Stimulated activated CD4-positive, alpha-beta T cell treated with anti-CD3 and anti-CD28 coated beads, TNF-alpha, amount 100 ng/mL, for 1 hour (primary cell): ENCODE results near the gene LHX2.
A peak's percentile ranks its signal among the peaks of the same experiment; 100 is the strongest.

Source experiments
- DNase-seq, 3 donors: peaks; one replicate each; pipeline ENCODE4 v3.0.0-alpha.2; 2020; ENCODE audit warnings: low read depth in 3 of 3, low spot score in 1 of 3

Gene LHX2

DNA sequence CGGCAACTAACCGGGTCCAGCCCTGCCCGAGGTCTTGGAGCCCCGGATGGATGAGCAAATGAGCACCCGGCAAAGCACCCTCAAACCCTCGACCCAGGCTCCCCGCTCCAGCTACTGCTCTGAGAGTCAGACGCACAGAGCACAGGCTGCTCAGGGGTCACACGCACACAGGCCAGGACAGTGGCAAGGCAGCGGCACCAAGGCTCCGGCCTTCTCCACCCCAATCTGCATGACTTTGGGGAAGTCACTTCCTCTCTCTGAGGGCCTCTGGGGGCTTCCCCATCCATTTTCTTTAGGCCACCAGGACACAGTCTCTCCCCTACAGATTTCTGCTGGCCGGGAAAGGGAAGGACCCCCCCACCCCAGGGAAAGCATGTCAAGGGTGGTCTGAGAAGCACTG lies 18.0 kb downstream of the LHX2 start:
- DNase-seq, result no peak

DNA sequence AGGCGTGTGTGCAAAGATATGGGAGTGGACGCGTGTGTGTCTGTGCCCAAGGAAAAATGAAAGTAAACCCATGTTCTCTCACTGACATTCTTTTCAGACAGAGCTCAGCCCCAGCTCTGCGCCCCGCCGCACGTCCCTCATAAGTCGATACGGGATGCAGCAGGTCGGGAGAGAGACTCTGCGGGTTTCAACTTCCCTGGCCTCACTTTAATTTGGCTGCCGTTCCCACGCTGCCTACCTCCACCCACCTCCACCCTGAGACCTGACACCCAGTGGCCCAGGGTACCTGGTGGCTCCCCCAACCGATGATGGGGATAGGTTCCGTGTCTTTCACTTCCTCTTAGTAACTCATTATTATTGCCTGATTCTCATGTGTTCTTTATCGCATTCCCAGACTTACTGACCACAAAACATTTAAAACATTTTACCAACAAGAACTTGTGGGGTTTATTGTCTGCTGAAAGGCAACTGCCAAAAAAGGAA lies 19.4 kb downstream of the LHX2 start:
- DNase-seq, result no peak

DNA sequence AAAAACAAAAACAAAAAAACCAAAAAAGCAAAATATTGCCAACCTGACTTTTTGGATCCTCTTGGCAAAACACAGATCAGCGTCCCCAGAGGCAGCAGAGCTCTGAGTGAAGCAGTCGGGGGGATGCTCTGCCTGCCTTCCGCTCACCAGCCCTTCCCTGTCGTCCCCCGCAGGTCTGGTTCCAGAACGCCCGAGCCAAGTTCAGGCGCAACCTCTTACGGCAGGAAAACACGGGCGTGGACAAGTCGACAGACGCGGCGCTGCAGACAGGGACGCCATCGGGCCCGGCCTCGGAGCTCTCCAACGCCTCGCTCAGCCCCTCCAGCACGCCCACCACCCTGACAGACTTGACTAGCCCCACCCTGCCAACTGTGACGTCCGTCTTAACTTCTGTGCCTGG lies 20.7 kb downstream of the LHX2 start:
- DNase-seq, result no peak

DNA sequence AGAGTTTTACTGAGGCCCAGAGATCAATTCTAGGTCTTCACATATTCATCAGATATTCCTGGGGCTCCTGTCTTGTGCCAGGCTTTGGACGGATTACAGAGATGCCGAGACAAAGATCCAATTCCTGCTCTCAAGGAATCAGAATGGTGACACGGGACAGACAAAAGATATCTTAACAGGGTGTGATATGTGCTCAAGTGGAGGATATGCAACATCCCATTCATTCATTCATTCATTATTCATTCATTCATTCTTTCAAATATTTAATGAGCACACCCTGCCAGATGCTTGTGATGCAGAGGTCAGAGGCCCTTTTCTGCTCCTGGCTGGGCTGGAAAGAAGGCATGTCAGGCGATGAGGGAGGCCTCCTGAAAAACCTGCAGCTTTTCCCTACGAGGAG lies 21.8 kb downstream of the LHX2 start:
- no peak for DNase-seq

DNA sequence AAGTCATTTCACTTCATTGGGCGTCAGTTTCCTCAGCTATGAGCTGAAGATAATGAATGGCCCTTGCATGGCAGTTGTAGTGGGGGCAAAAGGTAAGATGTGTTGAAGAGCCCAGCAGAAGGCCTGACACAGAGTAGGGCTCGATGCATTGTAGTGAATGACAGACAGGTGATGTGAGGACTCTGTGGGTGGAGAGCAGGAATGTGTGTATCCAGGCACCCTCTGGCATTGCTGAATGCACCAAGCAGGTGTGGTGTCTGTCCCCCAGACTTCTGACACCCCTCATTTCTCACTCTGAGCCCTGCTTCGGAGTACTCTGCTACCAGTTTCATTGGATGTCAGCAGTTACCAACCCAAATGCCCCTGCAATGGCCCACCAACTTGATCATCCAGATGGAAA lies 22.4 kb downstream of the LHX2 start:
- DNase-seq, result no peak

DNA sequence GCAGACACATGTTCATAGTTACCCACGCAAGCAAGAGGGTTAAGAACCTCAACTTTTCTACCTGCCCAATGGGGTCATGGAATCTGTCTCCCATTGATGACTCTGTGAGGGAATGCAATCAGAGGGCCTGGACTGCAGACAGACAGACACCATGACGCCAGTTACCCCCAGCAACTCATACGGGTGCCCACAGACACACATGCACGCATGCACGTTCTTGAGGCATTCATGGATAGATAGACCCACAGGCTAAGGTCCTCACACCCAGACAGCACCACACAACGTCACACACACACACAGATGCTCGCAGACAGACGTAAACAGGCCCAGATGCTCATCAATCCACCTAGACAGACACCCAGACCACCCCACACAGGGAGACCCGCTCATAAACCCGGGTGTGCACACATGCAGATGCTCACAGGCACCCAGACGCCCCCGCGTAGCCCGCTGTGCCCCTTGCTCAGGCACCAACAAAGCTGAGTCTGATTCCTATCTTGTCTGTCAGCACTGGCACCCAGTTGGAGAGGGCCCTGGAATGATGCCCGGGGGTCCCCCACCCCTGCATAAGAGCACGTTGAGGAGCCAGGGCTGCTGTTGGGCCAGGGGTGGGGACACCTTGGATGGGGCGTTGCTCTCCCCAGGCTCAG lies 23.6 kb downstream of the LHX2 start:
- no peak for DNase-seq

DNA sequence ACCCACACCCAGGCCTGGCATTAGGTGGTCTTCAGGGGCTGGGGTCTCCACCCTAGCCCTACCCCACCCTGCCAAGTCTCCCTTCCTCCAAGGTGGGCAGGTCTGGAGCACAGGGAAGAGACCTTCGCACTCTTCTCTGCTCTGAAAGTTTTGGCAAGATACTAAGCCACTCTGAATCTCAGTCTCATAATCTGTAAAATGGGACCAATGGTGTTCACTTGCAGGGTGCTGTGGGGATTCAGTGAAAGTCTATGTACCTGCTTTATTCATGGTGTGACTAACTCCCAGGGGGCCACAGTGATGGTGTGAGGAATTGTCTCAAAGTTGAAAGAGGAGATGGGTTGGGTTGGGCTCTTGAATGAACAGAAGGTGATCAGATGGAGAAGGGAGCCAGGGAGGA lies 25.0 kb downstream of the LHX2 start:
- DNase-seq, result no peak

DNA sequence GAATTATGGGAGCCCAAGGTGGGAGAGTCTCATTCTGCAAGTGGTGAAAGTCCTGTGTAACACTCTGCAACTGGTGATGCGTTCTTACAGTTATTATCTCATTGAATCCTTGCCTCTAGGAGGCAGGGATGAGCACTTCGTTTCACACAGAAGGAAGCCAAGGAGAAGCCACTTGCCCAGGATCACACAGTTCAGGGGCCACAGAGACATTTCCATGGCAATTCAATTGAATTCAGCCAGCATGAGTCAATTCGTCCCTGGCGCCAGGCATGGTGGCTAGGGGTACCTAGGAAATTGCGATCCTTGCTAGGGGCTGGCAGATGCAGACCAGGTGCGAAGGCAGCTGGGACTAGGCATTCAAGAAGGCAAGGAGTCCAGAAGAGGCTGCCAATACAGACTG lies 26.2 kb downstream of the LHX2 start:
- no peak for DNase-seq

DNA sequence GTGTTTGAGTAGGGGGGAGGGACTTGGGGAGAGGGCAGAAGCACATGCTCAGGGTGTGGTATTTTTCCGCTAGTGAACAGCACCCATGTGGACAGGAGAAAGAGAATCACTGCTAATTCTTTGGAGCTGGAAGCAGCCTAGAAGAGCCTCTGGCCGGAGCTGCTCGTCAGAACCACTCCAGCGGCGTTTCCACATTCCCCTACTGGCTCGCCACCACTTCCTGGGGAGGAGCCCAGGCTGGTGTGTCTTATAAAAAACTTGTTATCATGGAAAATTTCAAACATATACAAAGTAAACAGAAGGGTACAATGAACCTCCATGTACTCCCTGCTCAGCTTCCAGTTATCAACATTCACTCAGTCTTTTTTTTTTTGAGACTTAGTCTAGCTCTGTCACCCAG lies 26.7 kb downstream of the LHX2 start:
- DNase-seq, result no peak

DNA sequence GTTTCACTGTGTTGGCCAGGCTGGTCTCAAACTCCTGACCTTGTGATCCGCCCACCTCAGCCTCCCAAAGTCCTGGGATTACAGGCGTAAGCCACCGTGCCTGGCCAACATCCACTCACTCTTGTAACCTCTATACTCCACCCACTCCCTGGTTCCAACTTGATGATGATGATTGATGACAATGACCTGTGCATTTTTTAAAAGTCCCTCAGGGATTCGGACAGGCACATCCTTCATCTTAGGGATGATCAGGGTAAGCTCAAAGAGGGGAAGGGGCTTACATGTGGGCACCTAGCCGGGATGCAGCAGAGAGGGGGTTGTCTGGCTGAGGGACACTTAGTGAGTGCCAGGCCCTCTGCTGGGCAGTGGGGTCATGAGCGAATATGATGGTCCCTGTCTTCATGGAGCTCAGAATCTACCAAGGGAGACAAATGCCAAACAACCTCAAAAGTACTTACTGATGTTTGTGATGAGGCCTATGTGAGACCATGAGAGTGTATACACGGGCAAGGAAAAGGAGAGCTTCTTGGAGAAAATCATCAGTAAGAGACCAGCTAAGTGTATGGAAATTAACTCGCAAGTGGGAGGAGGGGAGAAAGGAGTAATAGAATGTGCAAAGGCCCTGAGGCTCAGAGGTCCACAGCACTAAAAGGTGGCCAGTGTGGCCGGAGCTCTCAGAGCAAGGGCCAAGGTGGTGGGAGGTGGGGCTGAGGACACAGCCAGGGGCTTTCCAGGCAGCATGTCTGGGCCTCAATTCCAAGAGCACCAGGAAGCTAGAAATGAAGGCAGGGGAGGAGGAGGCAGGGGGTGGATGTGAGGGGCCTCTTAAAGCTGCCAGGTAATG lies 27.4 kb downstream of the LHX2 start:
- no peak for DNase-seq

DNA sequence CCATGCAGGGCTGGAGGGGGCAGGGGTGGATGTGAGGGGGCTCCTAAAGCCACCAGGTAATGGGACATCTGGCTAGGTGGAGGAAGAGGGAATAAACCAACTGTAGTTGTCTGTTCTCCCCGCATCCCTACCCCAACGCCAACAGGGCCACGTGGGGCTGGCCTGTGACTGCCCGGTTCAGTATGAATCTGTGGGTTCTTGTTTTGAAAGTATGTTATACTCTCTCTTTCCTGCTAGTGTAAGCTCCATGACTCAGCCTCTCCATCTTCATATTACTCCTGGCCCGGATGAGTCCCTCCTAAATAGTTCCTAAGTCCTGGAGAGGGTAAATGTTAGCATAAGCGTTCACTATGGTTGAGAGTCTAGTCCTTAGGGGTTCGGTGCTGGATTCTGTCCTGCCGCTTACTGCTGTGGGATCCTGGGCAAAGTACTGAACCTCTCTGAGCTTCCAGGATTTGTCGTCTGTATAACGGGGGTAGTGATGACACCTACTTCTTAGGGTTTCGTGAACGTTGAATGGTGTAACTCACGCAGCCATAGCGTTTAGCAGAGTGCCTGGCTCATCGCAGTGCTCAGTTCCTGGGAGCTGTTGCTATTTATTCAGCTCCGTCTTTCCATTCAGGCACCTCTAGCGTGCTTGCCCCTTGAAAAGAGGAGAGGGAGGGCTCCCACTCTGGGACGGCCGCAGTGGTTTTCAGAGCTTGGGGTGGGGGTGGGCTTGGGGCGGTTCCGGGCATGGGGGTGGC lies 28.8 kb downstream of the LHX2 start:
- DNase-seq, result no peak

DNA sequence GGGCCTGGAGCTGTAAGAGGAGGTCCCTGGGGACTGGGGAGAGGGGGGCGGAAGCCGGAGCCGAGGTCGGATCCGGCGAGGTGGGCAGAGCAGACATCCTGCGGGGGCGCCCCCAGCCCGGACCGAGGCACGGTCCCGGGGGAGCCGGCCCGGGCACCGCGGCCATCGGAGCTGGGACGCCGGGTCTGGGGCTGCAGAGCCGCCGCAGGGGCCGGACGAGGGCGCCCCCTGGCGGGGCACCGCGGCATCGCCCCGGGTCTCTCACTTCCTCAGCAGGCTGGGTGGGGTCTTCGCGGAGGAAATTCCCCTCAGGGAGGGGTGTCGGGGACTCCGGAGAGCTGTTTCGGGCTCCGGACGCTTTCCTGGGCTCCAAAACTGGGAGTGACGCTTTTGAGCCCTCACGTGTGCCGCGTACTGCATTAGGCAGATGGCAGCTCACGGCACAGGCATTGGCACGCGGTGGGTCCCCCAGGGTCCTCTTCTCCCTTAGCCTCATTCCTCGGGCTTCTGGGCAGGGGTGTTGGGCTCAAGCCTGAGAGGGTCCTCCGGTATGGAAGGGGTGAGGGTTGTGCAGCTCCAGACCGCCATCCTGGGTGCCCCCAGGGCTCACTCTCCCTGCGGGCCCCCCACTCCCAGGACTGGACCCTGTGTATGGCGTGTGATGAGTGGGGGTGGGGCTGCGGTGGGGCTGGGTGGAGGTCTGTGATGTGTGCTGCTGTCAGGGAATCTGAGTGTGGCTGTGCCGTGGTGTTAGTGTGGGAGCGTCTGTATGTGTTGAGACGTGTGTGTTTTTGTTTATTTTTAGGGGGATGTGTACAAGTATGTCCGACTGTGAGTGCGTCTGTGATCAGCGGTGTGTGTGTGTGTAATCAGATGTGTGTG lies 29.6 kb downstream of the LHX2 start:
- peak in 1 of 3 donors; percentile 42 for DNase-seq

DNA sequence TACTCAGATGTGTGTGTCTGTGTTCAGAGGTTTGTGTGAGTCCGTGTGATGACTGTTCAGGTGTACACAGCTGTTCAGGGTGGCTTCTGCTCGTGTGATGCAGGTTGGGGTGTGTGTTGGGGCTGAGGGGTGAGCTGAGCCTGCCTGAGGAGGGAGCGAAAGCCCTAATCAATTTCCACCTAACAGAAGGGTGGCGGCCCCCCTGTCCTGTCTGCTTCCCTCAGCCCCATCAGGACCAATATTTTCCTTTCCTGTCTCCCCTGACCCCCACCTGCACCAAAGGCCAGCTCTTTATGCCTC lies 30.2 kb downstream of the LHX2 start:
- DNase-seq, result no peak

DNA sequence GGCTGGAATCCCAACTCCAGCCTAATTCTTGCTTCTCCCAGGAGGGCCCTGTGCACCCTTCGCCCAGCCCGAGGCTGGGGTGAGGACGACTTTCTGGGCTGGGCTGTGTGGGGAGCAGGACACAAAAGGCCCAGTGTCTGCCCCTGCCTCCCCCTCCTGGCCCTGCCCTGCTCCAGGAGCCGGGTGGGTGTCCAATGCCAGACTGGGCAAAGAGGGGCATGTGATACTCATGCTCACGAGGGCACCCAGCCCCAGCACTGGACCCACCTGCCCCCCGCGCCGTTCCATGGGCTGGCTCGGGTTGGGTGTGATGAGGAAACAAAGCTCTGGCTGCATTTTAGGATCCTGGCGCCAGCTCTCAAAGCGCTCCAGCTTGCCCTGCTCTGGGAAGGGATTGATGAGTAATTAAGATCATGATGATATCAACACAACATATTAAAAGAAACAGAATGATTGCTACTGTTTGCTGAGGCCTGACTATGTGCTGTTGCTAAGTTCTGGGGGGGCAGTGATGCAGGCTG lies 30.7 kb downstream of the LHX2 start:
- DNase-seq, result no peak

DNA sequence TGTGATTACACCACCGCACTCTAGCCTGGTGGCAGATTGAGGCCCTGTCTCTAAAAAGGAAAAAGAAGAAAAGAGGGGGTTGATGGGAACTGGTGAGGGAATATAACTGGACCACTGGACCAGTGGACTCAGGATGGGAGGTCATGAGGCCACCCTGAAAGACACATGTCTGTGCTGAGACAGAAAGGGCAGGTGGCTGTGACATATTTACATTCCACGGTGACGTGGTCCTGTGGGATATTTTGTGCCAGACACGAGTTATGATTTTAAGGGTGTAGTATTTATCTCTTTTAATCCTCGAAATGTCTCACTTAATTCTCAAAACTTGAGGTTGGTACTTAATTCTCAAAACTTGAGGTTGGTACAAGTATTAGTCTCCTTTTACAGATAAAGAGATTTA lies 32.9 kb downstream of the LHX2 start:
- DNase-seq, result no peak

DNA sequence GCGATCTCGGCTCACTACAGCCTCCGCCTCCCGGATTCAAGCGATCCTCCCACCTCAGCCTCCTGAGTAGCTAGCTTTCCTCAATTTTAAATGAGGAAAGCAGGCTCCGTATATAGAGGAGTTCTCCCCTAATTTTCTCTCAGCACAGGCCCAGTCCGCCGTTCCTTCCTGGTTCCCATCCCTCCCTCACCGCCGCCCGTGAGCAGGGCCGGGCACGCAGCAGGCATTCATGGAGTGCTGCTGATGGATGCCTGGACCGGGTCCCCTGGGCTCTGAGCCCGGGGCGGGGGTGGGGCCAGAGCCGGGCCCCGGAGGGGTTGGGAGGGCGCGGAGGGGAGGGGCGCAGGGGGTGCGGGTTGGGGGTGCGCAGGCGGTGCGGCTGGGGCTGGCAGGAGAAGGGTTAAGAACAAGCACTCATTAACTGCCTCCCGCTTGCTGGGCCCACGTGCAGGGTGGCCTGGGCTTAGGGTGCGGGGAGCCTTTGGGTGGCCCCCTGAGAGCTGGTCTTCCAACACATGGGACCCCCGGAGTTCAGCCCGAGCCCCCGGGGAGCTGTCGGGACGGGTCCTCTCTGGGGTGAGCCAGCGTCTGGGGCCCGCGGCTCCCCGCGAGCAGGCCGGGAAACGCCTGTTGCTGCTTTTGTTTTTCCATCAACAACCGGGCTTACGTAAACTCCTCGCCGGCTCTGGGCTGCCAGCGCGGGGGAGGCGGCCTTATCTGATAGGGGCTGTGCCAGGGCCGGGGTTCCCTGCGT lies 33.7 kb downstream of the LHX2 start:
- DNase-seq, result no peak

DNA sequence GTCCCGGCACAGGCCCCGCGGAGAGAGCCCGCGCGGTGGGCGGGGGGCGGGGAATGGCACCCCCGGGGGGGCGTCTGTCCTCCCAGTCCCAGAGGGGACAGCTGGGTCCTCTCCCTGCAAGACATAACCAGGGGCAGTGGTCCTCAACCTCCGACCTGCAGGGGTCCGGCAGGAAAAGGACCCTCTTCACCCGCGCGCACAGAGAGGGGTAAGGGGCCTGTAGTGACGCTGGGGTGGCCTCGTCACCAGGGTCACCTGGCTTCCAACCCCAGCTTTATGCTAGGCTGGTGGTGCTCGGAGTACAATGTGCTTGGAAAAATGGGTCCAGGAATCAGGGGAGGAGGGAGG lies 34.2 kb downstream of the LHX2 start:
- no peak for DNase-seq

DNA sequence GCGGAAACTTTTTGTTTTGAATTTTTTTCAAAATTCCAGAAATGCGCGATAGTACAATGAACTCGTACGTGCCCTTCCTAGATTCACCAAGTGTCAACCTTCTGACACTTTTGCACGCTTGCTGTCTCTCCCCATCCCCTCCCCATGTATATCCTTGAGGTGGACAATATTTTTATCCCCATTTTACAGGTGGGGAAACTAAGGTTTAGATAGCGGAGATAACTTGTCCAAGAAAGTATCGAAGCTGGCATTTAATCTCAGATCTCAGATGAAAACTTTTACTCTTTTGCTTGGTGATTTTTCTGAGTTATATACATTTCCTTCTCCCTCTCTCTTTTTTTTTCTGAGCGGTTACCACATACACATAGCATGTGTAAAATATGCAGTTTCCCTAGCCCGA lies 34.6 kb downstream of the LHX2 start:
- no peak for DNase-seq

DNA sequence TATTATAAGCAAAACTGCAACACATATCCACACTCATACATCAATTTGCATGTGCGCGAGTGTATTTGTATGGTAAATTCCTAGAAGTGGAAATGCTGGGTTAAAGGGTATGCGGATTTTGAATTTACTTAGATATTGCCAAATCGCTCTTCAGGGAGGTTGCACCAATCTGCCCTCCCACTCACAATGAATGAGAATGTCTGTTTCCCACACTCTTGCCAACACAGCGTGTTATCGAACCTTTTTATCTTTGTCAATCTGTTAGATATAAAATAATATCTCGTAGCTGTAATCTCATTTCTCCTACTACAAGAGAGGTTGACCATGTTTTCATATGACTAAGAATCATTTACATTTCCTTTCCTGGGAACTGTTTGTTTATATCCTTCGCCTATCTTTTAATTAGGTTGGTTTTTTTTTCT lies 35.7 kb downstream of the LHX2 start:
- no peak for DNase-seq

DNA sequence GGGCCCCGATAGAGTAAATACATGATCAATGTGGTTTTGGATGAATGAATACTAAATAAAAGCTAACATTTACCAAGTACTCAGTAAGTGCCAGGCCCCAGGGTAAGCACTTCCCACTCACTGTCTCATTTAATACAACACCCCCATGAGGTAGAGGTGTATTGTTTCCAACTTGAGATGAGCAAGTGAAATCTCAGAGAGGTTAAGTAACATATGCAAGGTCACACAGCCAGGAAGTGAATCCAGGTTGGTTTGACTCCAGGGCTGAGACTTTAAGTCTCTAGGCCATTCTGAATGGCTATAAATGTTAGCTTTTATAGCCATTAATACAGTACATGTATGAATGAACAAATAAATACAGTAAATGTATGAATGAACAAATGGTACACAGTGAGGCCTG lies 39.4 kb downstream of the LHX2 start:
- no peak for DNase-seq
